ENCODE measurements around the gene WWOX.

DNA sequence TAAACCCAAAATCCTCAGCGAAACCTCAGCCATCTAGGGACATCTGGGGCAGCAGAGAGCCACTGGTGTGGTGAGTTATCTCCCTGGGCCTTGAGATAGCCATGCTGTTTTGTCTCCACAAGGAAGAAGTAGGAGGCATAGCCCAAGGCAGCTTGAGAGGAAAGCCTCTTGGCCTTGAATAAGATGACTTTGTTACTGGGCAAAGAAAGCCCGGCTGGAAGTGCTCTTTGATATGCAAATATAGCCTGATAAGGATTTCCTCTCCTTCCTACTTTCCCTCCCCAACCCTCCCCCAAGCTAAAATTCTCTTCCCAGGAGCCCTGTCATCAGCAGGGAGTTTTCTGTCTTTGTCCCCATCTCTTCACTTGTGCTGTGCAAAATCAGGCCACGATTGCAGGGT is 806.7 kb downstream of the WWOX start:
- no peak for TF ChIP-seq POLR2A (IDR thresholded peaks at IDR 0.05; ENCODE audit: low read length)
- no peak for TF ChIP-seq GATA1 (IDR thresholded peaks at IDR 0.05; ENCODE audit: low read depth, low read length)
